HG02759 (cell line): Measurements from ENCODE around the gene RASSF3.

ENCODE experiments used
- ATAC-seq: cut with Tn5 transposase; IDR thresholded peaks from one replicate; pipeline ENCODE4 v1.9.1; 2021; ENCODE audit warnings: mild to moderate bottlenecking, moderate library complexity; ENCODE audit not compliant: unreplicated experiment

Gene RASSF3

DNA sequence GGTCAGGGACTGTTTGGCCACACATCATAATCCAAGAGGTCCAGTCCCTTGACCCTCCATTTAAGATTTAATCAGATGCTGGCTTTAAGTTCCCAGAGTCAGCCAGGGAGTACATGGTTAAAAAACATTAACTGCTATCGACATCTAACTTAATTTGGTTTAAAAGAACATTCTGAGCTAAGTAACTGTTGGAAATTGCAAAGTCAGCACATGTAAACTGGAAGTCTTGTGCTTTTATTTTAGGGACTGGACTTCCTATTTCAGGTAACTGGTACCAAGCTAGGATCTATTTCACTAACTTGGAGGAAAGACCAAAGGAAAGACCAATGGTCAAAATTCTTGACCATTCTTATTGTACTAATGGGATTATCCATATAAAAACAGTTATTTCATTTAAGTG, 108.4 kb downstream of the RASSF3 start:
- ATAC-seq, result no peak

GRCh38 chr12:64720884-64721283, 110.6 kb downstream of the RASSF3 start:
- ATAC-seq, result no peak

GRCh38 chr12:64722835-64723234, 112.5 kb downstream of the RASSF3 start:
- ATAC-seq, result no peak

DNA sequence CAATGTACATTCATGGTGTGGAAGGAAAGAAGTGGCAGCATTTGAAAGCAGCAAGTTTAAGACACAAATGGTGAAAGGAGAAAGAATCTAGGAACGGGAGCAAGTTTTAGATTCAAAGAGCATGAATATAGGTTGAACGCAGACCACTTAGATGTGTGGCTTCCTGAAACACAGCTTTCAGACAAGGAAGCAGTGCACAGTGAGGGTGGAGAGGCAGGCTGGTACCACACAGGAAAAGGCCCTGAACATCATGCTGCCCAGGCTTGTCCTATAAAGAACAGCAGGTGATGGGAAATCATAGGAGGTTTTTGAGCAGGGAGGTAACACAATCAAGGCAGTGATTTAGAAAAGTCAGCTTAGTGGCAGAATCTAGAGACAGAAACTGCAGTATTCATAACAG, 113.3 kb downstream of the RASSF3 start:
- no peak for ATAC-seq

- ATAC-seq, result no peak
Measured at GRCh38 chr12:64724201-64724745, 114.0 kb downstream of the RASSF3 start.

- ATAC-seq, result no peak
Measured at GRCh38 chr12:64729909-64730587, 119.8 kb downstream of the RASSF3 start.

DNA sequence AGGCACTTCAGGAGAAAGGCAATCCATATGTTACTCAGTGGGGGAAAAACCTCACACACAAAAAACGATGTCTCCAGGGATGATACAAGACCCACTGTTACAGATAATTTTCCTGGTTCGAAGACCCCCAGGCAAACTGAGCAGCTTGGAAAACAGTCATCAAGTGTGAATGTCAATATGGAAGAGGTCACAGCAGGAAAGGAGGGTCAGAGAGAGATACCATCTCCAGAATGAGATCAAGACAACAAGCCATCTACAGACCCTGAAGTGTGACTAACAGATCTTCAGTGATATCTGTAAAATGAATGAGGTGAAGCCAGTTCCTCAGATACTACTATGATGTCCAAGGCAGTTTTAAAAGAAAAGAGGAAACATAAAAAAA, 120.3 kb downstream of the RASSF3 start:
- ATAC-seq, result no peak

DNA sequence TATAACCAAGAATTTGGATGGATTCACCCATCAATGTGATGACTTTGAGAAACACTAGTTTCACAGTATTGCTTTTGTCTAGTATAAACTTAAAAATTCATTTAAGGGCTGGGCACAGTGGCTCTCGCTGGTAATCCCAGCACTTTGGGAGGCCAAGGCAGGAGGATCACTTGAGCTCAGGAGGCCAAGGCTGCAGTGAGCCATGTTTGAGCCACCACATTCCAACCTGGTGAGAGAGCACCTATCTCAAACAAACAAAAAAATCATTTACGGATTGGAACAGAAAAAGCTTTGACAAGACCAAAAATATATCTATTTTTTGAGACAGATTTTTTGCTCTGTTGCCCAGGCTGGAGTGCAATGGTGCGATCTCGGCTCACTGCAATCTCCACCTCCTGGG, 121.4 kb downstream of the RASSF3 start:
- ATAC-seq, result no peak

DNA sequence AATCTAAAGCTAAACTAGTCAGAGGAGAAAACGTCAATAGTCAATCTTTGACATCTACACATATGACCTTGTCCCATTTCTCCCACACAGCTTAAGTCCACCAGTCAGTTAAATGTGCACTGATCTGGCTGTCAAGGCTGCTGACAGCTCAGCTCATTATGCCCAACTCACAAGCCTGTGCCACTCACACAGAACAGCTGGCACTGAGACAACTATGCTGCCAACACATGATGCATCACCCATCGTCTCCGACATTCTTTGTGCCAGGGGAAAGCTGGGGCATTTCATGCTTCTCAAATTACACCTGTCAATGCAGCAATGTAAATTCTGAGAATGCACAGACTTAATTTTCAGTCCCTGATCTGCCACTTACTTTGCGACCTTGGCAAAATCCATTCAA, 123.6 kb downstream of the RASSF3 start:
- ATAC-seq, result no peak

- no peak for ATAC-seq
Measured at GRCh38 chr12:64735442-64735841, 125.1 kb downstream of the RASSF3 start.

DNA sequence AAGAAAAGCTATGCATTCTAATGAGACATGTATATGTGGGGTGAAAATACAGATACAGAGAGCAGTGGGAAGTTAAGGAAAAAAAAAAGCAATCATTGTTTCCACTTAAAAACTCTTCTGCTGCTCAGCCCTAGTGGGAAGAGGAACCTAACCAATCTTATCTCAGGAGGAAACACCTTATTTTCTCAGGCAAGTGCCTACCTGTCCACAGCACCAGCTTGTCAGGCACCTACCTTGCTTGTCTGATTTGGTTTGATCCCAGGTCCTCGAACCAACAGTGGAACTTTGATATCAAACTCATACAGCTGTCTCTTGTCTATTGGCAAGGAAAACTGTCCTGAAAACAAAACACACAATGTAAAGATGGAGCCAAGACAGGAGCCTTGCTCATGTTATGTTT, 126.5 kb downstream of the RASSF3 start:
- no peak for ATAC-seq

- no peak for ATAC-seq
Measured at GRCh38 chr12:64737539-64737938, 127.2 kb downstream of the RASSF3 start.

- no peak for ATAC-seq
Measured at GRCh38 chr12:64739778-64740177, 129.5 kb downstream of the RASSF3 start.

- ATAC-seq, result no peak
Measured at GRCh38 chr12:64740646-64741045, 130.4 kb downstream of the RASSF3 start.

DNA sequence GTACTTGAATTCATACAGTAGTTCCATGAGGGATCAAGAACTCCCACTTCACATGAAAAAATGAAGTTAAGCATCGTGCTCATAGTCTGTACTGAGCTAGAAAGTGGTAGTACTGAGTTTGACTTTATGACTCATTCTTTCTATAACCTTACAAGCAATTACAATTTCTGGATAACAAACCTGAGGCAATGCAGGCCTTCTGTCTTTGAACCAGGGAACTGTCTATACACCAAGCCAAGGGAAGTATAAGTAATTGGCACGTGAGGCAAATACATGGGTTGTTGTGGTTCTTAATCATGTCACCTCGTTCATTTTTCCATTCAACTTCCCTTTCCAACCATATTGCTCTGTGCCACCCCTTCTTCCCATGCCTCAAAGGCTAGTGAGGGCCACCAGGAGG, 132.1 kb downstream of the RASSF3 start:
- ATAC-seq, result no peak

DNA sequence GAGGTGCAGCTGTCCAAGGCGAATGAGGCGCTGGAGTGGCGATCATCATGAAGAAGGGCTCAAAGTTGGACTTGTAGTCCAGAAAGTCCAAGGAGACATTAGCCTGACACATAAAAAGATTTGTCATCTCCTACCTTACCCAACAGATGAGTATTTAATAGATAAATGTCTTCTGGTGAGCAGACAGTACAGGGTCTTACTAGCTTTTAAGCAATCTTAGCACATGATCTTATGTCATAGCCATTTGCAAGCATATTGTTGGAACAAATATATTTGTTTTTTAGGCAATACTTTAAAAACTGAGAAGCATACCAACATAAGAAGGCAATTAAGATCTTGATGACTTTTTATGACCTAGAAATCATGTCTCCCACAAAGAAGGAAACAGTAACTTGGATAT, 132.9 kb downstream of the RASSF3 start:
- ATAC-seq, result no peak

DNA sequence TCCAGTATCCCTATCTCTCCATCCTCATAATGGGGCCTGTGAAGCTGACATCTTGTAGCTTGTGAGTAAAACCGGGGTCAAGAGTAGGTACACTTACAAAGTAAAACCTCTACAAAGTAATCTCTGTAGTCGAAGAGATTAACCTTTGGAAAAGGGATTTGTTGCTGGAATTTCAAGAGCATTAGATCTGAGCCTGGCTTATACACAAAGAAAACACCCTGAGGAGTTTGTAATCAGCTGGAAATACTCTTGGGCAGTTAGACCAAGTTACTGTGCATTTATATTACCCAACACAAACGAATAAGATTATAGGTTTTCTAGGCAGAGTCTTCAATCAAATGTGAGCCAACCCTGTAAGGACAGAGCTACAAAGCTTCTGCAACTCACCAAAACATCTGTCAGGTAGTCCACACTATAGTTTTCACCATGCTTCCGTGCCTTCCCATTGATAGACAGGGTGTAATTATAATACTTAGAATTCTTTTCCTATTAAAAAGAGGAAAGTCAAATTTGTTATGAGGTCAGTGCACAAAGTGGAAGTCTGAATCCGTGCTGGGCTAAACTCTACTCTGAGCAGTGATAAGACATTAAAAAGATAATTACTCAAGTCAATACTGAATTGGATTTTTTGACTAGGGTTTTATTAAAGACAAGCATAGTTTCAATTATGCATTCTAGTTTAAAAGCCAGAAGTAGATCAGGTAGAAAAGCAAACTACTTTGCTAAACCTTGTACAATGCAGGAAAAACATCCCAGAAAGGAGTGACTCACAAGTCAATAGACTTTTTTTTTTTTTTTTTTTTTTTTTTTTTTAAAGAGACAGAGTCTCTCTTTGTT, 134.3 kb downstream of the RASSF3 start:
- no peak for ATAC-seq

DNA sequence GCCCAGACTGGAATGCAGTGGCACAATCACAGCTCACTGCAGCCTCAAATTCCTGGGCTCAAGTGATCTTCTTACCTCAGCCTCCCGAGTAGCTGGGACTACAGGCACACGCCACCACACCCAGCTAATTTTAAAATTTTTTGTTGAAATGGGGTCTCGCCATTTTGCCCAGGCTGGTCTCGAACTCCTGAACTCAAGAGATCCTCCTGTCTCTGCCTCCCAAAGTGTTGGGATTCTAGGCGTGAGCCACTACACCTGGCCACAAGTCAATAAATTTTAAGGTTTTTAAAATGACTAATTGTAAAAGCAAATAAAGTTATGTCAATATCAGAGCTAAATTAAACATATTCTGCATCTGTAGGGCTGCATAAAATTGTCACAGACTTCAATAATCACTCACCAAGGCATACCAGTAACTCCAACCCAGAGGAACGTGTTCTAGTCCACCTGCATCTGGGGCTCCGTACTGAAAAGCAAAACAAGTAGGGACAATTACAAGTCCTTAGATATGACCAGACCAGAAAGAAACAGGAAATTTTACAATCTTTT, 135.0 kb downstream of the RASSF3 start:
- no peak for ATAC-seq

GRCh38 chr12:64745980-64746379, 135.7 kb downstream of the RASSF3 start:
- ATAC-seq, result no peak

GRCh38 chr12:64746663-64747062, 136.4 kb downstream of the RASSF3 start:
- ATAC-seq, result no peak
